K562 (cell line): Measurements from ENCODE around the gene ZFP3. TPM values are rescaled to one million over a fixed set of nuclear protein-coding genes. Genes with fewer than 3 reads are reported as not detected.
A peak's percentile ranks its signal among the peaks of the same experiment; 100 is the strongest.

ENCODE experiments used
- ATAC-seq: fragments of 200-7000 bp; cut with Tn5 transposase; 3 replicates; pipeline ENCODE4 v1.9.1; 2020; ENCODE audit warnings: moderate library complexity
- BruUV-seq: library from RNA; stranded (reverse); fragments of 400-500 nt; replicated peaks from 2 replicates; lab custom pipeline; 2021; lab: Mats Ljungman, UMichigan
- CTCF ChIA-PET: fragments of 300-600 bp; formaldehyde crosslinking; extraction: SDS; loops from one replicate; lab custom pipeline; 2021; ENCODE audit warnings: low intra/inter-chr PET ratio; lab: Yijun Ruan, JAX
- POLR2A ChIA-PET: fragments of 300-600, 350-650 bp; sonication (Branson Sonifier 250); formaldehyde crosslinking; extraction: SDS; loops from one replicate; lab custom pipeline; 2021; ENCODE audit warnings: antibody characterized with exemption, inconsistent platforms; lab: Yijun Ruan, JAX
- DNase-seq, 4 experiments: peaks; one replicate each; pipeline versions ENCODE4 v3.0.0 to v3.0.0-alpha.2; 2011 to 2018; ENCODE audit warnings: low spot score in 3 of 4, mixed read lengths in 3 of 4; ENCODE audit errors: extremely low read depth in 1 of 4
- FAIRE-seq: peaks from 2 replicates; lab custom pipeline; 2011; peaks lifted over from hg19 to GRCh38; lab: Jason Lieb, UNC
- H2AFZ ChIP-seq: 2 replicates; pipeline ENCODE4 v1.6.0; 2011; ENCODE audit warnings: low read depth, low read length, control low read depth, inconsistent platforms
- H3K27ac ChIP-seq: fragments of 200-600 bp; 3 replicates; pipeline ENCODE4 v1.8.0; 2011; ENCODE audit warnings: low read depth, mild to moderate bottlenecking, control low read depth, inconsistent platforms, low read length, moderate library complexity, mixed read lengths; ENCODE audit errors: extremely low read depth
- H3K27me3 ChIP-seq, 2 experiments: fragments of 300-600 bp in 1 of 2; 2 replicates in 1 of 2; 3 replicates in 1 of 2; pipeline versions ENCODE4 v1.6.0 to v1.8.0; 2011; ENCODE audit warnings: inconsistent platforms in 2 of 2, low read length in 2 of 2, mild to moderate bottlenecking in 1 of 2, mixed read lengths in 1 of 2, moderate library complexity in 1 of 2; ENCODE audit not compliant: control insufficient read depth in 2 of 2, insufficient read depth in 2 of 2
- H3K36me3 ChIP-seq: fragments of 300-600 bp; 3 replicates; pipeline ENCODE4 v1.8.0; 2011; ENCODE audit warnings: mild to moderate bottlenecking, low read length, inconsistent platforms; ENCODE audit not compliant: control insufficient read depth, insufficient read depth
- H3K4me1 ChIP-seq, 2 experiments: fragments of 200-600 bp in 1 of 2; replicated peaks in 1 of 2; 2 replicates in 1 of 2; 3 replicates in 1 of 2; pipeline versions ENCODE4 v1.5.1 to v1.8.0; 2011; ENCODE audit warnings: inconsistent platforms in 2 of 2, low read length in 2 of 2, mild to moderate bottlenecking in 1 of 2, mixed read lengths in 1 of 2, moderate library complexity in 1 of 2; ENCODE audit not compliant: control insufficient read depth in 2 of 2, insufficient read depth in 2 of 2
- H3K4me2 ChIP-seq: 2 replicates; pipeline ENCODE4 v1.6.1; 2011; ENCODE audit warnings: low read length, control low read depth, inconsistent platforms, mixed read lengths; ENCODE audit not compliant: insufficient read depth
- H3K4me3 ChIP-seq: fragments of 200-600 bp; sonication (generic), shearing (Covaris generic); 2 replicates; pipeline ENCODE4 v1.5.1; 2016; ENCODE audit warnings: control low read depth, inconsistent platforms
- H3K79me2 ChIP-seq: fragments of 200-600 bp; 3 replicates; pipeline ENCODE4 v1.8.0; 2011; ENCODE audit warnings: low read length, inconsistent platforms; ENCODE audit not compliant: control insufficient read depth, insufficient read depth
- H3K9ac ChIP-seq, 2 experiments: 2 replicates each; pipeline versions ENCODE4 v1.6.0 to v1.6.1; 2011; ENCODE audit warnings: low read depth in 2 of 2, low read length in 2 of 2, control low read depth in 1 of 2, inconsistent platforms in 1 of 2, mild to moderate bottlenecking in 1 of 2, mixed read lengths in 1 of 2; ENCODE audit not compliant: insufficient read depth in 1 of 2
- H3K9me1 ChIP-seq: one replicate; pipeline ENCODE4 v1.6.0; 2011; ENCODE audit warnings: inconsistent platforms, mild to moderate bottlenecking, low read length, moderate library complexity; ENCODE audit not compliant: control insufficient read depth, insufficient read depth
- H3K9me3 ChIP-seq: replicated peaks from 2 replicates; pipeline ENCODE4 v1.5.1; 2011; ENCODE audit warnings: low read depth, low read length, inconsistent platforms; ENCODE audit not compliant: control insufficient read depth, insufficient read depth
- H4K20me1 ChIP-seq: replicated peaks from 2 replicates; pipeline ENCODE4 v1.6.1; 2011; ENCODE audit warnings: low read length, inconsistent platforms, mixed read lengths; ENCODE audit not compliant: control insufficient read depth, insufficient read depth
- CTBP1 ChIP-seq: fragments of 450-650 bp; IDR thresholded peaks from 2 replicates; pipeline ENCODE4 v1.6.1; 2016; ENCODE audit warnings: borderline replicate concordance
- FOSL1 ChIP-seq: fragments of 200-800 bp; sonication (Bioruptor generic); conservative IDR thresholded peaks from 2 replicates; pipeline ENCODE4 v1.6.1; 2016; ENCODE audit warnings: missing genetic modification characterization, missing compliant biosample characterization
- GTF2F1 ChIP-seq: IDR thresholded peaks from 2 replicates; pipeline ENCODE4 v1.6.1; 2011; ENCODE audit warnings: low read depth, low read length, improper control_type of control experiment
- NFIC ChIP-seq: fragments of 450-650 bp; IDR thresholded peaks from 2 replicates; pipeline ENCODE4 v1.6.1; 2017; ENCODE audit warnings: mild to moderate bottlenecking, inconsistent platforms
- POLR2B ChIP-seq: fragments of 450-650 bp; IDR thresholded peaks from 2 replicates; pipeline ENCODE4 v1.6.1; 2018; ENCODE audit warnings: low read depth; ENCODE audit not compliant: partially characterized antibody
- RBM17 ChIP-seq: fragments of 200-400 bp; formaldehyde crosslinking; IDR thresholded peaks from 2 replicates; pipeline ENCODE4 v1.6.1; 2017; ENCODE audit warnings: low read depth, mild to moderate bottlenecking, low read length, borderline replicate concordance
- SIX5 ChIP-seq, 2 experiments: IDR thresholded peaks; 2 replicates each; pipeline ENCODE4 v1.6.1; 2011; ENCODE audit warnings: low read length in 2 of 2, borderline replicate concordance in 1 of 2, low read depth in 1 of 2, mild to moderate bottlenecking in 1 of 2, moderate library complexity in 1 of 2; ENCODE audit not compliant: insufficient read depth in 1 of 2
- WGBS: fragments of 100-300 bp; shearing (Covaris generic); methylation state at CpG from one replicate; pipeline ENCODE4 v1.1.6; 2016; ENCODE audit warnings: low coverage, mixed read lengths; ENCODE audit not compliant: insufficient coverage; ENCODE audit errors: missing lambda C conversion rate; 5-methylcytosine and 5-hydroxymethylcytosine counted together
- in situ Hi-C: fragments of 300-500 bp; cut with MboI; formaldehyde crosslinking; loops from 4 replicates; pipeline ENCODE4 v1.15.0; 2018; ENCODE audit warnings: inconsistent platforms, mixed read lengths
- intact Hi-C: fragments of 100-400 bp; cut with micrococcal nuclease; formaldehyde crosslinking; loops from 2 replicates; pipeline ENCODE4 v1.14.2; 2022
- polyA plus RNA-seq, 8 experiments: library from polyadenylated mRNA; depleted of rRNA in 4 of 8; stranded (reverse) in 5 of 8; unstranded in 3 of 8; fragments of >200 nt; fragmentation: Nextera tagmentation in 2 of 8; fragmentation: Illumina TruSeq in 1 of 8; extraction: Ambion mirVana in 2 of 8; extraction: Trizol in 1 of 8; gene quantifications; 2 replicates each; pipeline versions ENCODE4 v1.2.1 to v1.2.3, GENCODE V29; 2011 to 2014; ENCODE audit warnings: inconsistent platforms in 1 of 8, missing spikeins in 1 of 8
- total RNA-seq, 7 experiments: library from RNA; depleted of rRNA in 6 of 7; stranded (reverse); fragments of >200 nt in 6 of 7; fragmentation: Illumina TruSeq in 2 of 7; extraction: Trizol in 2 of 7; gene quantifications; 2 replicates each; pipeline versions ENCODE4 v1.2.1 to v1.2.3, GENCODE V29; 2011 to 2021; ENCODE audit warnings: low replicate concordance in 1 of 7

Gene ZFP3
- total and polyA plus RNA-seq, 9 of the 15 experiments (the other 6 are each of a cell fraction or from before 2014, with no cell fraction given), result 0.04 TPM; not detected in 8

DNA sequence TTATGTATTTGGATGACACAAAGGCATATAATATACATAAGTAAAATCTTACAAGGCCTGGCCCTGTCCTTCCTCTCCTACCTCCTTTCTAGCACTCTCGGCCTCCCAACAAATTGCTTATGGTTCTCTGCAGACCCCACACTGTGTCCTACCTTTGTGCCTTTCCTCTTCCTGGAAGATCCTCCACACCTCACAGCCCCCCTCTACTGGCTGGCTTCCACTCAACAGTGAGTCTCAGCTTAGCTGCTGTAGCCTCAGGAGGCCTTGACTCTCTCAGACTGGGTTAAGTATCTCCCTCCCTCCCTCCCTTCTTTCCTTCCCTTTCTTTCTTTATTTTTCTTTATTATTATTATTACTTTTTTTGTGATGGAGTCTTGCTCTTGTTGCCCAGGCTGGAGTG is 34.7 kb upstream of the ZFP3 start:
- FAIRE-seq, result no peak
- in situ Hi-C loops, result no loop called here
- BruUV-seq, result no TSS peak

DNA sequence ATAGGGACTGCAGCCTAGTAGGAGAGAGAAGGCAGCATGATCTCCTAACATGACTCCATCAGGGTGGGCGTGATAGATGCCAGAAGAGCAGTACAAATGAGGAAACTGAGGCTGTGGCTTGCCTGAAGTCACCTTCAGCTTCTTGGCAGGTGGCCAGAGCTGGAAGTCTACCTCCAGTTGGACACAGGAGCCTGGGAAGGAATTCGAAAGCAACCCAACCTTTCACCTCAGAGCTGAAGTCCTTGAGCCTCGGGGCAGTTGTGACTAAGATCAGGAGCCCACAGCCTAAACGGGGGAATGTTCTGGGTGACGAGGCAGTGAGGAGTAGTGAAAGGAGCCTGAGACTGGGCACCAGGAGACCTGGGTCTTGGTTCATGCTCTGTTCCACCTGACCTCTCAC is 33.6 kb upstream of the ZFP3 start:
- no peaks in the 10 kb centered on the region for H3K36me3 ChIP-seq
- H3K27ac ChIP-seq, result no peak overlapping the region
- BruUV-seq, result no TSS peak
- no peak for FAIRE-seq
- no peak overlapping the region for H3K4me3 ChIP-seq
- H4K20me1 ChIP-seq, result no peaks in the 10 kb centered on the region
- ChIA-PET POLR2A (no interaction called here), CTCF (no interaction called here)
- intact Hi-C loops, result no loop called here
- no peak overlapping the region for H2AFZ ChIP-seq
- no peak overlapping the region for H3K9ac ChIP-seq
- H3K4me2 ChIP-seq, result no peak overlapping the region
- H3K9me3 ChIP-seq, result no peaks in the 10 kb centered on the region
- in situ Hi-C loops, result no loop called here
- TF ChIP-seq SIX5 (IDR thresholded peaks at IDR 0.05; ENCODE audit: borderline replicate concordance in 1 of 2, insufficient read depth in 1 of 2, low read depth in 1 of 2, low read length in 2 of 2), result no peak
- TF ChIP-seq NFIC, result peak; percentile 63
- TF ChIP-seq, all 486 proteins: peak for 1
- no peak for ATAC-seq
- H3K27me3 ChIP-seq, result peaks cover 0 to 4% of the 10 kb centered on the region in 2 experiments; a peak in 1 of 5 replicates
- no peak for DNase-seq
- H3K79me2 ChIP-seq, result no peaks in the 10 kb centered on the region
- no peaks in the 10 kb centered on the region for H3K9me1 ChIP-seq
- WGBS, result 8% methylated on average over 5 of the region's 5 CpGs
- H3K4me1 ChIP-seq, result peaks cover 0 to 4% of the 10 kb centered on the region in 2 experiments; a peak in 2 of 5 replicates

More for the DNA sequence above, 34.7 kb upstream of the ZFP3 start:
- Histone ChIP-seq H3K4me2 (no peak overlapping the region), H3K36me3 (no peaks in the 10 kb centered on the region), H3K9me3 (no peaks in the 10 kb centered on the region), H3K4me1 (peaks cover 0 to 4% of the 10 kb centered on the region in 2 experiments; a peak in 2 of 5 replicates), H3K27ac (no peak overlapping the region), H3K9ac (no peak overlapping the region), H3K4me3 (no peak overlapping the region), H3K79me2 (no peaks in the 10 kb centered on the region), H3K9me1 (no peaks in the 10 kb centered on the region), H3K27me3 (peaks cover 0 to 4% of the 10 kb centered on the region in 2 experiments; a peak in 1 of 5 replicates), H2AFZ (no peak overlapping the region), H4K20me1 (no peaks in the 10 kb centered on the region)
- WGBS, result 70% methylated on average over 1 of the region's 1 CpG
- DNase-seq (no peak), ATAC-seq (peak; percentile 39; the same call in 1 of the 3 replicates)
- ChIA-PET POLR2A (interaction anchor here (0.5 kb wide), 1 partner anchor 12 kb away, joined by 3 read pairs; no protein-coding TSS in a partner anchor), CTCF (no interaction called here)
- intact Hi-C loops, result no loop called here
- TF ChIP-seq CTBP1, result no peak
- no peak for TF ChIP-seq GTF2F1
- no peak for TF ChIP-seq RBM17
- TF ChIP-seq POLR2B, result no peak
- no peak for TF ChIP-seq FOSL1 (tag)
